Ovary (tissue), 9 donors: Measurements from ENCODE around the gene DNAH8. TPM values are rescaled to one million over a fixed set of nuclear protein-coding genes. Genes with fewer than 3 reads are reported as not detected.

Source experiments
- DNase-seq, 5 donors: peaks; one replicate each; pipeline ENCODE4 v3.0.0-alpha.2; 2019 to 2020
- H3K27ac ChIP-seq, 2 donors: fragments of 200-600 bp; one replicate each; pipeline versions ENCODE4 v1.5.1 to v1.8.0; 2019 to 2022
- H3K27me3 ChIP-seq: fragments of 200-600 bp; one replicate; pipeline ENCODE4 v1.8.0; 2022
- H3K36me3 ChIP-seq: fragments of 200-600 bp; sonication (generic); one replicate; pipeline ENCODE4 v1.5.1; 2019
- H3K4me1 ChIP-seq: one replicate; pipeline ENCODE4 v1.8.1; 2013; ENCODE audit warnings: mild to moderate bottlenecking, moderate library complexity; ENCODE audit not compliant: insufficient read depth
- H3K4me3 ChIP-seq: fragments of 200-600 bp; sonication (generic); one replicate; pipeline ENCODE4 v1.5.1; 2017
- H3K9me3 ChIP-seq, 2 donors: fragments of 200-600 bp in 1 of 2; sonication (generic) in 1 of 2; one replicate each; pipeline versions ENCODE4 v1.5.1 to v1.8.1; 2013 to 2019; ENCODE audit warnings: mild to moderate bottlenecking in 1 of 2, moderate library complexity in 1 of 2
- EP300 ChIP-seq: sonication (generic); formaldehyde crosslinking; IDR thresholded peaks from one replicate; pipeline ENCODE4 v1.6.1; 2017; ENCODE audit warnings: antibody characterized with exemption
- POLR2A ChIP-seq: fragments of 450-650 bp; IDR thresholded peaks from one replicate; pipeline ENCODE4 v1.6.1; 2017; ENCODE audit warnings: antibody characterized with exemption, mild to moderate bottlenecking, moderate library complexity
- WGBS, 3 donors: extraction: QIAGEN DNeasy Blood & Tissue Kit in 1 of 3; methylation state at CpG; one replicate each; pipeline versions ENCODE4 v1.1.5 to v1.1.7; 2013 to 2017; 5-methylcytosine and 5-hydroxymethylcytosine counted together
- intact Hi-C, 4 donors: fragments of 100-400 bp; cut with DNase I; formaldehyde crosslinking; loops; one replicate each; pipeline versions ENCODE4 v1.11.0 to v1.15.1; 2022 to 2023
- polyA plus RNA-seq, 2 donors: library from polyadenylated mRNA; stranded (reverse); fragments of 200-250 nt in 1 of 2; fragments of 350-450 nt in 1 of 2; fragmentation: Illumina TruSeq in 1 of 2; extraction: RNeasy Lipid Tissue Mini Kit (QIAGEN cat#74804) in 1 of 2; gene quantifications; one replicate each; pipeline ENCODE4 v1.2.3, GENCODE V29; 2013 to 2014
- small RNA-seq: library from RNA; depleted of rRNA; stranded (forward); fragments of <200 nt; gene quantifications from one replicate; pipeline ENCODE3, GENCODE V24; 2016
- total RNA-seq, 7 donors: library from RNA; depleted of rRNA in 2 of 7; stranded (reverse); fragments of >200 nt in 2 of 7; fragmentation: NEBNext Ultra II Directional in 3 of 7; extraction: Animal tissue kit (Norgen Biotek cat#: 25700) in 3 of 7; gene quantifications; one replicate each; pipeline versions ENCODE4 v1.1.0 to v1.2.4, GENCODE V29; 2016 to 2023
- TF ChIP-seq, protein P1 (sequence below), 3 donors: fragments of 450-650 bp in 2 of 3; fragments of 200-600 bp in 1 of 3; IDR thresholded peaks; one replicate each; pipeline versions ENCODE4 v1.5.1 to v1.8.0; 2016 to 2022; ENCODE audit warnings: antibody characterized with exemption in 3 of 3, mild to moderate bottlenecking in 1 of 3
- donor health status: DM: no; HTN: no; CAD: no; lungs with moderate emphysema.
- donor health status: DM: no; HTN: no; CAD: no.
- donor health status: Bipolar disorder and iron deficiency.
- donor health status: DM: yes; HTN: yes; CAD: no.
- donor health status: DM: no; HTN: no; CAD: no.
- donor health status: DM: yes; HTN: yes; CAD: no.

The DNAH8 gene
- total and polyA plus RNA-seq, 9 donors, result under 0.01 to 0.08 (median 0.01) TPM; not detected in 4

GRCh38 chr6:39078695-39079094 is 363.6 kb downstream of the DNAH8 start:
- intact Hi-C loops, result no loop called here
- DNase-seq, result no peak
- Histone ChIP-seq H3K27me3 (no peaks in the 10 kb centered on the region), H3K4me1 (no peaks in the 10 kb centered on the region), H3K36me3 (no peaks in the 10 kb centered on the region), H3K27ac (no peak overlapping the region), H3K4me3 (no peak overlapping the region), H3K9me3 (no peaks in the 10 kb centered on the region)
- WGBS, 3 donors, result 72 to 85% (median 82%) methylated on average over 3 of the region's 3 CpGs
- TF ChIP-seq EP300, result no peak
- TF ChIP-seq, protein P1, sequence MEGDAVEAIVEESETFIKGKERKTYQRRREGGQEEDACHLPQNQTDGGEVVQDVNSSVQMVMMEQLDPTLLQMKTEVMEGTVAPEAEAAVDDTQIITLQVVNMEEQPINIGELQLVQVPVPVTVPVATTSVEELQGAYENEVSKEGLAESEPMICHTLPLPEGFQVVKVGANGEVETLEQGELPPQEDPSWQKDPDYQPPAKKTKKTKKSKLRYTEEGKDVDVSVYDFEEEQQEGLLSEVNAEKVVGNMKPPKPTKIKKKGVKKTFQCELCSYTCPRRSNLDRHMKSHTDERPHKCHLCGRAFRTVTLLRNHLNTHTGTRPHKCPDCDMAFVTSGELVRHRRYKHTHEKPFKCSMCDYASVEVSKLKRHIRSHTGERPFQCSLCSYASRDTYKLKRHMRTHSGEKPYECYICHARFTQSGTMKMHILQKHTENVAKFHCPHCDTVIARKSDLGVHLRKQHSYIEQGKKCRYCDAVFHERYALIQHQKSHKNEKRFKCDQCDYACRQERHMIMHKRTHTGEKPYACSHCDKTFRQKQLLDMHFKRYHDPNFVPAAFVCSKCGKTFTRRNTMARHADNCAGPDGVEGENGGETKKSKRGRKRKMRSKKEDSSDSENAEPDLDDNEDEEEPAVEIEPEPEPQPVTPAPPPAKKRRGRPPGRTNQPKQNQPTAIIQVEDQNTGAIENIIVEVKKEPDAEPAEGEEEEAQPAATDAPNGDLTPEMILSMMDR (IDR thresholded peaks at IDR 0.05), result no peak
- no peak for TF ChIP-seq POLR2A

GRCh38 chr6:39079197-39080125 is 364.4 kb downstream of the DNAH8 start:
- Histone ChIP-seq H3K27me3 (no peaks in the 10 kb centered on the region), H3K4me3 (no peak overlapping the region), H3K9me3 (no peaks in the 10 kb centered on the region), H3K27ac (no peak overlapping the region), H3K4me1 (no peaks in the 10 kb centered on the region), H3K36me3 (no peaks in the 10 kb centered on the region)
- no peak for DNase-seq
- WGBS, 3 donors, result 79 to 83% (median 79%) methylated on average over 8 of the region's 8 CpGs
- intact Hi-C loops, result no loop called here
- TF ChIP-seq POLR2A (no peak), EP300 (no peak)
- TF ChIP-seq, protein P1 (IDR thresholded peaks at IDR 0.05), result no peak

Small RNA genes within 50 kb of the gene (small RNA-seq; reads per million reads assigned to genes)
- gene AL034345.1 (not detected), gene RF00393 (not detected)

Other genes with a start within 250 kb of the DNAH8 start
- gene BTBD9, start 75.4 kb upstream of the DNAH8 start, total RNA-seq, result 10 to 100 TPM; 13.9 to 28.8 (median 23.8) TPM
- 10 to 100 TPM in 1 of 2 donors, 1 to 10 TPM in 1; 7.2 to 16.9 TPM for gene BTBD9, start 75.4 kb upstream of the DNAH8 start, polyA plus RNA-seq
- 100 to 1,000 TPM in 3 of 7 donors, 10 to 100 TPM in 4; 76.3 to 126 (median 96.7) TPM for gene GLO1, start 12.2 kb upstream of the DNAH8 start, total RNA-seq
- 100 to 1,000 TPM in 1 of 2 donors, 10 to 100 TPM in 1; 83.5 to 154 TPM for gene GLO1, start 12.2 kb upstream of the DNAH8 start, polyA plus RNA-seq